BLaER1 (cell line): ENCODE results near the gene GSAP.
"Not testable (repeated sequence)": the region's sequence is repeated elsewhere in the genome, so short reads cannot be mapped to it uniquely, and the experiment has no call there.

Experiments used
- H3K27ac ChIP-seq: shearing (Covaris generic); formaldehyde crosslinking; 2 replicates; pipeline ENCODE4 v1.8.1; 2022
- H3K27me3 ChIP-seq: shearing (Covaris generic); formaldehyde crosslinking; 2 replicates; pipeline ENCODE4 v1.8.1; 2022
- H3K36me3 ChIP-seq: shearing (Covaris generic); formaldehyde crosslinking; 2 replicates; pipeline ENCODE4 v1.8.1; 2022
- H3K4me1 ChIP-seq: shearing (Covaris generic); formaldehyde crosslinking; 2 replicates; pipeline ENCODE4 v1.8.1; 2022
- H3K4me2 ChIP-seq: shearing (Covaris generic); formaldehyde crosslinking; 2 replicates; pipeline ENCODE4 v1.8.1; 2022
- H3K4me3 ChIP-seq: shearing (Covaris generic); formaldehyde crosslinking; 2 replicates; pipeline ENCODE4 v1.8.1; 2022
- H3K9ac ChIP-seq: shearing (Covaris generic); formaldehyde crosslinking; 2 replicates; pipeline ENCODE4 v1.8.1; 2022
- H3K9me3 ChIP-seq: shearing (Covaris generic); formaldehyde crosslinking; 2 replicates; pipeline ENCODE4 v1.8.1; 2022
- H4K20me1 ChIP-seq: shearing (Covaris generic); formaldehyde crosslinking; 2 replicates; pipeline ENCODE4 v1.8.1; 2022
- Cebpa-rat ChIP-seq: shearing (Covaris generic); IDR thresholded peaks from 2 replicates; pipeline ENCODE4 v1.8.1; 2022

The GSAP gene, protein sequence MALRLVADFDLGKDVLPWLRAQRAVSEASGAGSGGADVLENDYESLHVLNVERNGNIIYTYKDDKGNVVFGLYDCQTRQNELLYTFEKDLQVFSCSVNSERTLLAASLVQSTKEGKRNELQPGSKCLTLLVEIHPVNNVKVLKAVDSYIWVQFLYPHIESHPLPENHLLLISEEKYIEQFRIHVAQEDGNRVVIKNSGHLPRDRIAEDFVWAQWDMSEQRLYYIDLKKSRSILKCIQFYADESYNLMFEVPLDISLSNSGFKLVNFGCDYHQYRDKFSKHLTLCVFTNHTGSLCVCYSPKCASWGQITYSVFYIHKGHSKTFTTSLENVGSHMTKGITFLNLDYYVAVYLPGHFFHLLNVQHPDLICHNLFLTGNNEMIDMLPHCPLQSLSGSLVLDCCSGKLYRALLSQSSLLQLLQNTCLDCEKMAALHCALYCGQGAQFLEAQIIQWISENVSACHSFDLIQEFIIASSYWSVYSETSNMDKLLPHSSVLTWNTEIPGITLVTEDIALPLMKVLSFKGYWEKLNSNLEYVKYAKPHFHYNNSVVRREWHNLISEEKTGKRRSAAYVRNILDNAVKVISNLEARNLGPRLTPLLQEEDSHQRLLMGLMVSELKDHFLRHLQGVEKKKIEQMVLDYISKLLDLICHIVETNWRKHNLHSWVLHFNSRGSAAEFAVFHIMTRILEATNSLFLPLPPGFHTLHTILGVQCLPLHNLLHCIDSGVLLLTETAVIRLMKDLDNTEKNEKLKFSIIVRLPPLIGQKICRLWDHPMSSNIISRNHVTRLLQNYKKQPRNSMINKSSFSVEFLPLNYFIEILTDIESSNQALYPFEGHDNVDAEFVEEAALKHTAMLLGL

DNA sequence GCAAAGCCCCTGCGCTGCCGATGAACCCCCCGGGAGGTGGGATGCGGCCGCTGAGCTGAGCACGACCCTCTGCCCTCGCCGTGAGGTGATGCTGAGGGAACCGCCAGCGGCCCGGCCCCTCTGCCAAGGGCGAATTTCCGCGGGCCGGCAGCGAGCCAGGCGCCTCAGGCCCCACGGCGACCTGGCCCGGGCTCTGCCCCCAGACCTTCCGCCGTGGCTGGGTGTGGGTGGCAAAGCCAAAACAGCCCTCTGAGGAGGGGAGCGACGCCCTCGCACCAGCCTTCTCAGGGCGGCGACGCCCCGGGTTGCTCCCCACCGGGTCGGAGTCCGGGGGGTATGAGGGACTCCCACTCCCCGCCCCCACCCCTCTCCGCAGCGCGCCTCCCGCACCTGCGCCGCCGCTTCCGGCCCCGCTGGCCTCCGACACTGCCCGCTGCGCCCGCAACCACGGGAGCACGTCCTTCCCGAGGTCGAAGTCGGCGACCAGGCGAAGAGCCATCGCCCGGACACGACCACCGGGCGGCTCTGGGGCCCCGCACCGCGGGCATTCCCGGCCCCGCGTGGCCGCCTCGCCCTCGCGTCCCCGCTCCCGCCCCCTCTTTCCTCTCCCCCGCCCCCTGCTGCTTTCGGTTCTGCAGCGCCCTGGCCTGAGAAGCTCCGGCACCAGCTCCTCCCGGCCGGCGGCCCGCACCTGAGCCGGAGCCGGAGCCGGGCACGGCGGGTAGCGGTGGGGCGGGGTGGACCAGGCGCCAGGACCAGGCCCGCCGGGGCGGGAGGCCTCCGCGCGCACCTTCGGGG, at the start of gene GSAP:
TSS of gene GSAP (minus strand) at position 527 of the 798 bp plus-strand sequence. CDS start at position 499, 28 bp downstream.
- Histone ChIP-seq H3K36me3 (no peaks in the 10 kb centered on the region), H3K4me1 (peaks cover 24% of the 10 kb centered on the region), H3K27ac (peak within 1 kb of the TSS; percentile 83), H4K20me1 (no peaks in the 10 kb centered on the region), H3K9ac (peak within 1 kb of the TSS; percentile 81), H3K9me3 (no peaks in the 10 kb centered on the region), H3K27me3 (no peaks in the 10 kb centered on the region; the same call in 1 of the 2 replicates), H3K4me2 (peak within 1 kb of the TSS; percentile 96), H3K4me3 (peak within 1 kb of the TSS; percentile 78)
- no peak for TF ChIP-seq Cebpa-rat

DNA sequence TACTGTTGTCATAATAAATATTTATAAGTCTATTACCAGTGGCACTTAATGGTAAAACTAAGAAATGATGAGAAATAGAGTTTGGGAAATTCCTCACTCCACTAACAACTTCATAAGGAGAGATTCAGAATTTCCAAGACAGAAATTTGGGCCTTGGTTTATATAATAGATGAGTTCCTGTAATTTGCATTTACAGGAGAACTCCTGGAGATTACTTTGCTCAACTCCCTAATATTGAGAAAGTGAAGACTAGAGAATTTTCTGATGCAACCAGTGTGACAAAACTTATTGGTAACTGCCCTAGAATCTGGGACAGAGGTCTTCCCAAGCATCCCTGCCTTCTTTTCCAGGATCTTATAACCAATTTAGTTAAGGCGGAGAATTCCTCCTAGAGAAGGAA, 49.1 kb upstream of the GSAP start:
- no peak for TF ChIP-seq Cebpa-rat
- no peak overlapping the region for H3K4me3 ChIP-seq
- no peaks in the 10 kb centered on the region for H4K20me1 ChIP-seq
- no peaks in the 10 kb centered on the region for H3K9me3 ChIP-seq
- H3K36me3 ChIP-seq: no peaks in the 10 kb centered on the region
- no peaks in the 10 kb centered on the region for H3K4me1 ChIP-seq
- H3K27me3 ChIP-seq: no peaks in the 10 kb centered on the region
- no peak overlapping the region for H3K27ac ChIP-seq
- no peak overlapping the region for H3K9ac ChIP-seq
- H3K4me2 ChIP-seq: no peak overlapping the region

DNA sequence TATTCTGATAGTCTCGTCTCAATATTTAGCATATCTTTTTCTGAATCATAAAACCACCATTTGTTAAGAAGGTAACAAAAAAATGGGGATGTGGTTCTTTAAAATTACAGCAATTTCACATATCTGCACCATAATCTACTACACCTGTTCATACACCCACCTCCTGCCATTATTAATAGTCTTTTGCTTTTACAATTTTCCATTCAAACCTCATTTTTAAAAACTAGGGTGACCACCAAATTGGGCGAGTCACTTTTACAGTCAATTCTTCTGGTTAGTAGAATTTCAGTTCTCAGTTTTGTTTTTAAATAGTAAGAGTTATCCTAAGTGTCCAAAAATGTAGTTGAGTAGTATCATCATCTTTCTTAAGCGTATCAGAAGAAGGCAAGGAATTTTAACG, 48.4 kb upstream of the GSAP start:
- no peaks in the 10 kb centered on the region for H3K36me3 ChIP-seq
- no peaks in the 10 kb centered on the region for H3K27me3 ChIP-seq
- H3K9me3 ChIP-seq: no peaks in the 10 kb centered on the region
- no peak overlapping the region for H3K4me2 ChIP-seq
- no peak for TF ChIP-seq Cebpa-rat
- no peak overlapping the region for H3K27ac ChIP-seq
- no peaks in the 10 kb centered on the region for H3K4me1 ChIP-seq
- no peak overlapping the region for H3K4me3 ChIP-seq
- H4K20me1 ChIP-seq: no peaks in the 10 kb centered on the region
- no peak overlapping the region for H3K9ac ChIP-seq

DNA sequence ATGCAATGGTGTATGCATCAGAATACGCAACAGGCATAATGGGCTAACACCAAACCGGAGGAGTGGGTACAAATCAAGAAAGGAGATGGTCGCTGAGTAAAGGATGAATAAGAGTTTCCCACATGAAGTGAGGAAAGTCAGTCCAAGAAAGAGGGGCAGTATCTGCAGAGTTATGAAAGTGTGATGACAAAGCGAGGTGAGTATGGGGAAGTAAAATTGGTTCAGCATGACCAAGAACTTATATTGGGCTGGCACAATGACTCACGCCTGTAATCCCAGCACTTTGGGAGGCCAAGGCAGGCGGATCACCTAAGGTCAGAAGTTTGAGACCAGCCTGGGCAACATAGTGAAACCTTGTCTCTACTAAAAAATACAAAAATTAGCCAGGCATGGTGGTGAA, 47.5 kb upstream of the GSAP start:
- H3K27ac ChIP-seq, H3K4me3 ChIP-seq, H3K4me2 ChIP-seq: not testable (repeated sequence)

DNA sequence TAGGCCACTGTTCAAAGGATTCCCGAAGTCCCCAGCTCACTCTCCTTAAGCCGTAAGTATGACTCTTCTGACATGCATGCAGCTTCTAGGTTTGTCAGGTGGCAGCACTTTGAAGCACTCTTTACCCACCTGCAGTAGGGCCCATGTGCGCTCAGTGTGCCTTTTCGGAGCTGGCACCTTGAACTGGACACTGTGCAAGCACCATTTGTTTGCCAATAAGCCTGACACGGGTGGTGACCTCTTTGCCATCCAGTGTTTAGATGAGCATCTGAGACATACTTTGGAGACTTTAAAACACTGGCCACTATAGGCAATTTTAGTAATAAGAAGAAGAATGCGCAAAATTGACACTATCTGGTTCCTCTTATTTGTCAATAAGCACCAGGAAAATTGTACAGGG, 45.7 kb upstream of the GSAP start:
- no peak overlapping the region for H3K4me3 ChIP-seq
- no peaks in the 10 kb centered on the region for H4K20me1 ChIP-seq
- H3K4me2 ChIP-seq: no peak overlapping the region
- H3K27me3 ChIP-seq: no peaks in the 10 kb centered on the region
- H3K4me1 ChIP-seq: no peaks in the 10 kb centered on the region
- no peaks in the 10 kb centered on the region for H3K9me3 ChIP-seq
- no peak overlapping the region for H3K9ac ChIP-seq
- H3K27ac ChIP-seq: no peak overlapping the region
- no peak for TF ChIP-seq Cebpa-rat
- no peaks in the 10 kb centered on the region for H3K36me3 ChIP-seq

More for the DNA sequence above, 47.5 kb upstream of the GSAP start:
- H4K20me1 ChIP-seq, H3K4me1 ChIP-seq, H3K9me3 ChIP-seq, H3K9ac ChIP-seq, H3K27me3 ChIP-seq, H3K36me3 ChIP-seq: not testable (repeated sequence)

DNA sequence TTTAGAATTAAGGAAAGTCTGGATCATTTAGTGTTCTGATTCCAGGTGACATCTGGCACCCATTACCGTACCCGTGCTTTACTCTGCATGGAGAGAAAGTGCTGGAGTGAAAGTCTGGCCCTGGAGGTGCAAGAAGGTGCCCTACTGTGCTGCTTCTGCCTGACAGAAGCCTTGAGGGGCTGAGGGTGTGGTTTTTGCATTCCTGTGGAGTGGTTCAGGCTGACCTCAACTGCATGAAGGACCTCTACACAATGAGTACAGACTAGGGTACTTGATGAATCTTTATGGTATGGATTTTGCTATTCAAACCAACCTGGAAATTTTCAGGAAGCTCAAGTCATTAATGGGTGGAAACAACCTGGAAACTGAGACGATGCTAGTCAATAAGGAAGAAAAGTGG, 45.1 kb upstream of the GSAP start:
- Histone ChIP-seq H3K4me1 (no peaks in the 10 kb centered on the region), H4K20me1 (no peaks in the 10 kb centered on the region), H3K36me3 (no peaks in the 10 kb centered on the region), H3K27ac (no peak overlapping the region), H3K9ac (no peak overlapping the region), H3K4me3 (no peak overlapping the region), H3K27me3 (no peaks in the 10 kb centered on the region), H3K4me2 (no peak overlapping the region), H3K9me3 (no peaks in the 10 kb centered on the region)
- no peak for TF ChIP-seq Cebpa-rat

DNA sequence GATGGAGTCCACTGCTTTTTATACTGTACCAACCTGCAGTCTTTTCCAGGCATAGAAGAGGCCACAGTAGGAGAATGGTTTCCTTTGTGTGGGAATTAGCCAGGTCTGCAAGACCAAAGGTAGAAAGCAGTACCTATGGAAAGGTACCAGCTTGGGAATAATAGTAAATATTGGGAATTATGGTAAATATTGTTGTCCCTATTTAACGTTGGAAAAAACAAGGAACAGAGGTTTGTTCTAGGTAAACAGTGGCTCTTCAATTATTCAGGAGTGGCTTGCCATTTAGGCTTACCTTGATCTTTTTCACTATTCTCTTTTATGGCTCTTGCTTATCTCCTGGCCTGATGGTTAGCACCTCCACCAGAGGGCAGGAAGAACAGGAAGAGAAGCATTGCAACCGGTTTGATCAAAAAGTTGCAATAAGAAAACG, 43.9 kb upstream of the GSAP start:
- H3K4me3 ChIP-seq: no peak overlapping the region
- no peak overlapping the region for H3K27ac ChIP-seq
- no peaks in the 10 kb centered on the region for H4K20me1 ChIP-seq
- no peak overlapping the region for H3K9ac ChIP-seq
- no peaks in the 10 kb centered on the region for H3K36me3 ChIP-seq
- no peaks in the 10 kb centered on the region for H3K9me3 ChIP-seq
- no peaks in the 10 kb centered on the region for H3K27me3 ChIP-seq
- H3K4me1 ChIP-seq: no peaks in the 10 kb centered on the region
- no peak overlapping the region for H3K4me2 ChIP-seq
- TF ChIP-seq Cebpa-rat: no peak

DNA sequence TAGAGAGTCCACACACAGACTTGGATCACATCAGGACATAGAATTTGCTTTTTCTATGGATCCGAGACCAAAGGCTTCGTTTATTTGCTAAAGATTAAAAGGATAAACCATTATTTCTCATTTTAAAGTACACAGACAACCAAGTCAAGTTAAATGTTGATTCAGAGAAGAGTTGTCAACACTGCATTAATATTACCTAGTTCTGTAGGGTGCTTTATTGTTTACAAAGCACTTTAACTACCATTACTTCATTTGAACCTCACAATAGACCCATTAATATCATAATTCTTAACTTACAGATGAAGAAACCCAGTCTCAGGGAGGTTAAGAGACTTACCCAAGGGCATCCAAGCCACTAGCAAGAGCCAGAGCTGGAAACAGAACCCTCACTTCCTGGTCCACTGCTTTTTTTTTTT, 43.2 kb upstream of the GSAP start:
- TF ChIP-seq Cebpa-rat: no peak
- Histone ChIP-seq H3K9ac (no peak overlapping the region), H3K27me3 (no peaks in the 10 kb centered on the region), H3K4me2 (no peak overlapping the region), H4K20me1 (no peaks in the 10 kb centered on the region), H3K27ac (no peak overlapping the region), H3K4me3 (no peak overlapping the region), H3K9me3 (no peaks in the 10 kb centered on the region), H3K4me1 (no peaks in the 10 kb centered on the region), H3K36me3 (no peaks in the 10 kb centered on the region)

DNA sequence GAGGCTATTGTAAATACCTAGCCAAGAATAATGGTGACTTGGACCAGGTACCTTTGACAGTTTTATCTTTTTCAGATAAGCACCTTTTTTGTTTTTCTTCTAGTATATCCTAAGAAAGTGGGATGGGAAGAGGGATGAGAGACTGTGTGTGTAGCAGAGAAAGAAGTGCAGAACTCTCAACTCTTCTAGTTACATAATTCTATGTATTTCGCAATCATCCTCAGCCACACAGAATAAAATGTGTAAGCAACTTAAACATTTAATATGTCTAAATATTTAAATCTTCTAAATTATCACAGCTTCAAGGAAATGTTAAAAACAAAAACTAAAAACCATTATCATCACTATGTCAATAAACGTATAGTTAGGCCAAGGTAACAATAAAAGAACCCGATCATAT, 42.6 kb upstream of the GSAP start:
- H3K36me3 ChIP-seq: no peaks in the 10 kb centered on the region
- no peak overlapping the region for H3K4me3 ChIP-seq
- no peaks in the 10 kb centered on the region for H4K20me1 ChIP-seq
- H3K4me2 ChIP-seq: no peak overlapping the region
- peak; percentile 74; the same call in 1 of the 2 replicates for TF ChIP-seq Cebpa-rat
- H3K9ac ChIP-seq: no peak overlapping the region
- H3K9me3 ChIP-seq: no peaks in the 10 kb centered on the region
- no peaks in the 10 kb centered on the region for H3K4me1 ChIP-seq
- no peaks in the 10 kb centered on the region for H3K27me3 ChIP-seq
- H3K27ac ChIP-seq: no peak overlapping the region

DNA sequence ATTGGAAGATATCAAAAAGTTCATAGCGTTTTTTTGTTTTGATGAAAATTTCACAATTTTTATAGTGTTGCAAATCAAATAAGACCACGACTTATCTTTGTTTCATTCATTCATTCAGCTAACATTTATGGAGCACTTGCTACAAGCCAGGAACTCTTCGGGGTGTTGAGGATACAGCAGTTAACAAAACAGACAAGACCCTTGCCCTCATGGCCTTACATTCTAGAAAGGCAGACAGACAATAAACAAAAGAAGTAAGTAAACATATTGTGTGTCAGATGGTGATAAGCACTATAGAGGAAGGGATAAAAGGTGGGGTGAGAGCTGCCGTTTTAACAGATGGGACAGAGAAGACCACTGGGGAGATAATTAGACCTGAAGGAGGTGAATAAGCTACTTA, 41.6 kb upstream of the GSAP start:
- H3K4me2 ChIP-seq: no peak overlapping the region
- no peak overlapping the region for H3K4me3 ChIP-seq

More for the DNA sequence above, 41.6 kb upstream of the GSAP start:
- TF ChIP-seq Cebpa-rat: no peak
- no peaks in the 10 kb centered on the region for H3K9me3 ChIP-seq
- H3K27ac ChIP-seq: no peak overlapping the region
- H4K20me1 ChIP-seq: no peaks in the 10 kb centered on the region
- H3K9ac ChIP-seq: no peak overlapping the region
- H3K27me3 ChIP-seq: no peaks in the 10 kb centered on the region
- H3K4me1 ChIP-seq: no peaks in the 10 kb centered on the region
- H3K36me3 ChIP-seq: no peaks in the 10 kb centered on the region
